Activated CD4-positive, alpha-beta T cell treated with anti-CD3 and anti-CD28 coated beads, Interleukin-2, amount 50 U/mL, for 16 hours (primary cell): ENCODE measurements around the gene STK10.
"Not testable (repeated sequence)": the region's sequence is repeated elsewhere in the genome, so short reads cannot be mapped to it uniquely, and the experiment has no call there.

Experiments
- DNase-seq: peaks from one replicate; pipeline ENCODE4 v3.0.0-alpha.2; 2020

STK10 gene

DNA sequence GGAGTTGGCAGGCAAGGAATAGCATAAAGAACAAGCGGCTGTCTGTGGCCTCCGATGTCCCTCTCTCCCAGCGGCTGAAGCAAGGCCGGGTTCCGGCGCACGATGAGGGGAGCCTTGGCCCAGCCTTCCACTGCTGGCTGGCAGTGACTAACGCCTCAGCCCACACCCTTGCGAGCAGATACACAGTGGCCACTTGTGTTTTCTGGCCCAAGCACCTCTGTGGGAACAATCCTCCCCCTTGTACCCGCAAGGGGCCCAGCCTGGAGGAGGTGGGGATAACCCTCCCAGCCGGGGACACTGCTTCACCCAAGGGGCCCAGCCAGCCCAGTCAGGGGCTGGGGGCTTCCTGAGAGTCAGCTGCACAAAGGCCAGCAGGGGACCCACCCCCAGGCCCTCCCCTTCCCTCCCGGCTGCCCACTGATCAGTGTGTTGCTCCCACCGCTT, 23.2 kb downstream of the STK10 start:
- no peak for DNase-seq

- no peak for DNase-seq
Observed at GRCh38 chr5:172163346-172163745, 24.7 kb downstream of the STK10 start.

DNA sequence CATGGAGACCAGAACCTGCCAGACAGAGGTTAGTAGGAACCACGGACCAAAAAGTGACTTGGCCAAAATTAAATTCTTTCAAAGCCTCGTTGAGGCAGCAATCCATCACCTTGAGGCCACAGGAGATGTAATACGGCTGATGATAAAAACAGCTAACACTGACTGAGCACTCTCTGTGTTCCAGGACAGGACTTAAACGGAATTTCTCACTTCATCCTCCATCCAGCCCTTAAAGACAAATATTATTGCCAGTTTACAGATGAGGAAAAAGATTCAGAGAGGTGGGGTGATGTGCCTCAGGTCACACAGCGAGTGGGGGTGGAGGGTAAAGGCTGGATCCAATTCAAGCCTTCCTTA, 25.1 kb downstream of the STK10 start:
- no peak for DNase-seq

GRCh38 chr5:172162323-172162986, 25.6 kb downstream of the STK10 start:
- DNase-seq: no peak

- no peak for DNase-seq
Observed at GRCh38 chr5:172160506-172160905, 27.5 kb downstream of the STK10 start.

- DNase-seq: no peak
Observed at GRCh38 chr5:172159016-172159415, 29.0 kb downstream of the STK10 start.

GRCh38 chr5:172156541-172156994, 31.5 kb downstream of the STK10 start:
- no peak for DNase-seq

DNA sequence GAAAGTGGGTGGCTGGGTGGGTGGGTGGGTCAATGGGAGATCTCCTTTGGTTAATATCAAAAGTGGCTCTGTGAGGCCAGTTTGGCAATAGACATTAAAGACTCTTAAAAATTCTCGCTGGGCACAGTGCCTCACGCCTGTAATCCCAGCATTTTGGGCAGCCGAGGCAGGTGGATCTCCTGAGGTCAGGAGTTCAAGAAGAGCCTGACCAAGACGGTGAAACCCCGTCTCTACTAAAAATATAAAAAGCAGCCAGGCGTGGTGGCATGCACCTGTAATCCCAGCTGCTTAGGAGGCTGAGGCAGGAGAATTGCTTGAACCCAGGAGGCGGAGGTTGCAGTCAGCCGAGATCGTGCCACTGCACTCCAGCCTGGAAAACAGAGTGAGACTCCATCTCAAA, 32.9 kb downstream of the STK10 start:
- not testable (repeated sequence) for DNase-seq

DNA sequence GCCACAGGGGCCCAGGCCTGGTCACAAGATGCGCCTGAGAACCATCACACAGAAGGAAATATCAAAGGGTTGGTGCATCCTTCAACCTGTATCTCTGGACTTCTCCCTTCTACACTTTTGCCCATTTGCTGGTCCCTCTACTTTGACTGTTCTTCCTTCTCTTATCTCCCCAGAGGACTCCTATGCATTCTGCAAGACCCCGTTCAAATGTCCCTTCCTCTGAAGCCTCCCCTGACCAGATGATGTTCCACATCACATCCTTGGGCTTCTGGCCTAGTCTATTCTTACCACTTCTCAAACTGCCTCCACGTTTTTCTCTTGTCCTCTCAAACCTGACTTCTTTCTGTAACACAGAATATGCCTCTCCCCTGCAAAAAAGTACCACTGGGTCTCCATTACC, 34.3 kb downstream of the STK10 start:
- DNase-seq: no peak

DNA sequence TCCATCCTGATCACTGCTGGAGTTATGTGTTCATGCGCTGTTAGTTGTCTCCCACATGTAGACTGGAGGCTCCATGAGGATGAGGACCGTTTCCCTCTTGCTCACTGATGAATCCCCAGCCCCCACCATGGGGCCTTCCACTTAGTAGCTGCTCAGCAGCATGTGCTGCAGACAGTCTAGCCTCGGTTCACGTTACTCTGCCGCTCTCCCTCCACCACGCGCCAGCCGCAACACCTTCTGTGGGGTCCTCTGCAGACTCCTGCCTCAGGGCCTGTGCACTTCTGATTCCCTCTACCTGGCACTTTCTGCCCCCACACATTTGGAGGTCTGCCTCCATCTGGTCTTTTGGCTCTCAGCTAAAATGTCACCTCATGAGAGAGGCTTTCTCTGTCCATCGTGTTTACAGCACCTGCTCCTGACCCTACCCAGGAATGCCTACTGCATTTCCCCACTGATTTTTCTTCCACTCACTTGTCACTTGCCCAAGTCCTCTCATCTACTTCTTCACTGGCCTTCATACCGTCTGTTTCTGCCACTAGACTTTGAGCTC, 36.3 kb downstream of the STK10 start:
- DNase-seq: no peak

- peak; percentile 28 for DNase-seq
Observed at GRCh38 chr5:172150514-172151425, 37.3 kb downstream of the STK10 start.

DNA sequence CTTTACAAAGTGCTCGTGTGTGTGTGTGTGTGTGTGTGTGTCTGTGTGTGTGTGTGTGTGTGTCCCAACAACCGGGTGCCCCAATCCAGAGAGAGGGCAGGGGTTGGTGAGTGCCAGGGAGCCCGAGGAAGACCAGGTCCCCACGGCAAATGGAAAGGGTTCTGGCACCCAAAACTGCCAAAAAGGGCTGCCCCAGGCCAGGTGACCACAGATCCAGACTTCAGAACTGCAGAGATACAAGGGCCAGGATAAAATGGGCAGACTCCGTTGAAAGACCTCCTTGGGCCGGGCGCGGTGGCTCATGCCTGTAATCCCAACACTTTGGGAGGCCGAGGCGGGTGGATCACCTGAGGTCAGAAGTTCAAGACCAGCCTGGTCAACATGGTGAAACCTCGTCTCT, 38.5 kb downstream of the STK10 start:
- DNase-seq: not testable (repeated sequence)

- no peak for DNase-seq
Observed at GRCh38 chr5:172149073-172149472, 39.0 kb downstream of the STK10 start.

DNA sequence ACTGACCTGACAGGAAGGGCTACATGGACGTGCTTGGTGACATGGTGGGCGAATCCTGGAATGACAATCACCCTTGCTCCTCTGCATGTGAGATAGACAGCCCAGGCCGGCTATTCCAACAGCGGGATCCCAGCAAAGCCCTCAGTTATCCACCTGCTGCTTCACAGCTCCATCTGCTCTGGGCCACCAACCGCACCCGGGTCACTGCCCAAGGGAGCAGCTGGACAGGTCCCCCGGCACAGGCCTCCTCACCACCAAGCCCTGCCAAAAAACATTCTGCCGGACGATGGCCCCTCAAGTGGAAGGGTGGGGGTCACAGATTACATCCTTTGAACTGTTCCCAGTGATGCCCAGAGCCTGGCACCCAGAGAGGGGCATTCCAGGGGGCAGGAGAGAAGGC, 39.6 kb downstream of the STK10 start:
- no peak for DNase-seq

DNA sequence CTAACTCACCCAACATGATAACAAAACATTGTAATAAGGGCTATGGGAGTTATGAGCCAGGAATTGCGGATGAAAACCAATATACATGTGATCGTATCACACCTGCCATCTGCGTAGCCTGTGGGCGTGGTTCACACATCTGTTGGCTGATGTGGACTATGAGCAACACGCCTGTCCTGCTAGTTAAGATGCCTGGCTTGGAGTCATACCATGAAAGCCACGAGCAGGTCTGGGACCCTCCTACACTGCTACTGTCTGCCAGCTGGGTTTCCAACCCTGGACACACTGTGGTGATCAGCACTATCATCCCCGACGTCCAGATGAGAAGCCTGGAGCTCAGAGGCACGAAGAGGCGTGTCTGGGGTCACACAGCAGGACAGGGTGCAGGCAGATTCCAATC, 40.2 kb downstream of the STK10 start:
- DNase-seq: no peak

DNA sequence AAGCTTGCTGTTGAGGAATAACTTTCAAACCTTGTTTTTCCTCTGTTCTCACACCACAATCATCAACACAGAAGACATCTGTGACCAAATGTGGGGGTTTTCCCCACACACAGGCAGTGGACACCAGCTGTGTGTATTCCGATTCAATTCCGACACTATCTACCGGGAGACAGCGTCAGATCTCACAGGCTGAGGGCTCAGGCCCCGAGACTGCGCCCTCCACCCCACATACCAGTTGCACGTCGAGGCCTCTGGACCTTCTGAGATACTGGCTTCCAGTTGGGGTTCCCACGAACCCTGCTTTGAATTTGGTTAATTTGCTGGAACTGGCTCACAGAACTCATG, 41.3 kb downstream of the STK10 start:
- DNase-seq: no peak

DNA sequence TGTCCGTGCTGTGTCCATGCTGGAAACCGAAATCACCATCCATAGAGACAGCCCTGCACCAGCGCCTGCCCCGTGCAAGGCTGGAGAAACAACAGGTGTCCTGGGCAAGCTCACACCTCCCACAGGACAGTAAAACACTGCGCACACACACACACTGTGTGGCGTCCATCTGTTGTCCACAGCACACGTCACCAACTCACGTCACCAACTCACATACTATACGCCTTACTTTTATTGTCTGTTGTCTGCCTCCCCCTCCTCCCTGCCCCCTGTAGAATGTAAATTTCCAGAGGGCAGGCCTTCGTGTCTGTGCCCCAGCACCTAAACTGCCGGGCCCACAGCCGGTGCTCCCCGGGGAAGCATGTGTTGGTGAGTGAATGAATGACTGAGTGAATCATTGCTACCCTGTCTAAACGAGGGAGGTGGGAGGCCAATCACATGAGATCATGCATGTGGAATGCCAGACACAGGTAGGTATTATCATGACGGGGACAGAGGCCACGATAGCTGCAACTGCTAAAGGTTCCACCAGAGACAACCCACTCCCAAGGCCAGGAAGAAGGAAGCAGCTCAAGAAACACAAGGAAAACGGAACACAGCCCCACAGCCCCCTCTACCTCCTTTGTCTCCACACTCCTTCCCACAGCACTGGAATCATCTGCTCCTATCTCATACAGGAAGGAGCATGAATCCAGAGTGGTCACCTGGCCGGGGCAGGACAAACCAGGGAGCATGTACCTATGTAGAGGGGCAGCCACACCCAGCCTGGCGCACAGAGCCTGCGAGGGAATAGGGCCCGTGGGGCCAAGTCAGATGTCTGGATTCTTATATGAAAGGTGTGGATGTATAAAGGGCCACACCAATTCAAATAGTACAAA, 41.9 kb downstream of the STK10 start:
- no peak for DNase-seq

- no peak for DNase-seq
Observed at GRCh38 chr5:172144931-172145869, 42.8 kb downstream of the STK10 start.

GRCh38 chr5:172144291-172144815, 43.7 kb downstream of the STK10 start:
- no peak for DNase-seq

- no peak for DNase-seq
Observed at GRCh38 chr5:172143875-172144274, 44.1 kb downstream of the STK10 start.

DNA sequence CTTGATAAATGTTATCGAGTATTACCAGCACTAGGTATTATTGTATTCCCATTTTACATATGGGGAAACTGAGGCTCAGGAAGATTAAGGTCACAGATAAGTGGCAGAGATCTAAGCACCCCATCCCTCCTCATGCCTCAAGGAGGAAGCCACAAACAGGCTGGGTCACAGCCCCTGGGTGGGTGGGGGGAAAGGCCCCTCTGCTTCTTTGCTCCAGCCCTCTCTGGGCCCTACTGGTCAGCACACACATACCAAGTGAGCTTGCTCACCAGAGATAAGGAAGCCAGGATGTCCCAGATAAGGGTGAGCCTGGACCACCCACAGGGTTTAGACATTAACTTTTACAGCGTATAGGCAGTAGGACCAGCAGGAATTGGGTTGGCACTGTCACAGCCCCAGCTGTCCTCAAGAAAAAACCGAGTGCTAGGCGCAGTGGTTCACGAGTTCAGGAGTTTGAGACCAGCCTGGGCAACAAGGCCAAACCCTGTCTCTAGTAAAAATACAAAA, 45.3 kb downstream of the STK10 start:
- no peak for DNase-seq
